CD4-positive, alpha-beta T cell treated with Interleukin-2 at 100 ng/mL for 4 hours (primary cell): Measurements from ENCODE around the gene TENT4B.

Source experiments
- DNase-seq: peaks from one replicate; pipeline ENCODE4 v3.0.0-alpha.2; 2020; ENCODE audit warnings: low spot score

The TENT4B gene

GRCh38 chr16:50271148-50272041, 118.3 kb downstream of the TENT4B start:
- DNase-seq = no peak

- DNase-seq = no peak
Observed at GRCh38 chr16:50272111-50272571, 119.0 kb downstream of the TENT4B start.

DNA sequence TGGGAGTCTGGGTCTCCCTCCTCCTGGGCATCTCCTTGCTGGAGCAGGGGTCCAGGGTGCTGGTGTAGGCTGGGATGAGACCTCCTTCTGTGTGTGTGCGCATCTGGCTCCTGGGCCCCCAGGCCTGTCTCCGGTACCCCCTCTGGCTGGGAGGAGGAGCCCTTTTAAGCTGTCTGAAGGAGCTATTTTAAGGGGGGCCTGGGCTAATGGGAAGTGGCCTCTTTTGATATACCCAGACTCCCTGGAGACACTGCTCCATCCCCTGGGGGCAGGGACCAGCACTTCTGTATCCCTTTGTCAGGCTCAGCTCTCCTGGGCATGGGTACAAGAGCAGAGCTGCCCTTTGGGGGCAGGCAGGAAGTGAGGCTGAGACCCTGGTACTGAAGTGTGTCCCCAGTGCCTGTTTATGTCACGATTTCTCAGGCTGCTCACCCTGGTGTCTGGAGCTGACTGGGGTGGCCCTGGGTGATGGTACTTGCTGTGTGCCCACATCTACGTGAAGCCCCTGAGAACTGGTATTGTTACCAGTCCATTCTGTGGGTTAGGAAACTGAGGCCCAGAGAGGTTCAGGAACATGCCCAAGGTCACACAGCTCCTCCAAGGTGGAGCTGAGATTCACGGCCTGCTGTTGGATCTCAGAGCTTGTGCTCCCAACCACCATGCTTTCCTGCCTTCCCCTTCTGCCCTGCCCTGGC, 119.7 kb downstream of the TENT4B start:
- DNase-seq = no peak

GRCh38 chr16:50273382-50273690, 120.2 kb downstream of the TENT4B start:
- no peak for DNase-seq

DNA sequence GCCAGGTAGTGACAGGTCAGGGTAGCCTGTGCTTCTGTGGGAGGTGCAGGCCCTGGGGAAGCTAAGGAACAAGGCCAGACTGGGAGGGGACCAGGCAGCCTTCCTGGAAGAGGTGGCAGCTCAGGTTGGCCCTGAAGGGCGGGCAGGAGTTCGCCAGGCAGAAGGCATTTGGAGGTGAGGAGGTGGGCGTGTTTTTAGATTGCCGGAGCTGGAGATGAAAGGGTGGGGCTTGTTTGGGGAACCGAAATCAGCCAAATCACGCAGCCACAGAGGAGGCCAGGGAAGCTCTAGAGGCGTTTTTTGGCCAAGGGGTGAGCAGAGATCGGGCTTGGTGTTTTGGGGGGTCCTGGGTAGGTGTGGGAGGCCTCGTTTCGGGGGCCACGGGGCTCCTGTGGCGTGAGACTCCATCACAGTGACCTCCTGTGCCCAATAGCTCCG, 120.8 kb downstream of the TENT4B start:
- DNase-seq = peak; percentile 44

- peak; percentile 60 for DNase-seq
Observed at GRCh38 chr16:50274326-50275097, 121.4 kb downstream of the TENT4B start.

- DNase-seq = no peak
Observed at GRCh38 chr16:50275098-50275415, 122.0 kb downstream of the TENT4B start.

DNA sequence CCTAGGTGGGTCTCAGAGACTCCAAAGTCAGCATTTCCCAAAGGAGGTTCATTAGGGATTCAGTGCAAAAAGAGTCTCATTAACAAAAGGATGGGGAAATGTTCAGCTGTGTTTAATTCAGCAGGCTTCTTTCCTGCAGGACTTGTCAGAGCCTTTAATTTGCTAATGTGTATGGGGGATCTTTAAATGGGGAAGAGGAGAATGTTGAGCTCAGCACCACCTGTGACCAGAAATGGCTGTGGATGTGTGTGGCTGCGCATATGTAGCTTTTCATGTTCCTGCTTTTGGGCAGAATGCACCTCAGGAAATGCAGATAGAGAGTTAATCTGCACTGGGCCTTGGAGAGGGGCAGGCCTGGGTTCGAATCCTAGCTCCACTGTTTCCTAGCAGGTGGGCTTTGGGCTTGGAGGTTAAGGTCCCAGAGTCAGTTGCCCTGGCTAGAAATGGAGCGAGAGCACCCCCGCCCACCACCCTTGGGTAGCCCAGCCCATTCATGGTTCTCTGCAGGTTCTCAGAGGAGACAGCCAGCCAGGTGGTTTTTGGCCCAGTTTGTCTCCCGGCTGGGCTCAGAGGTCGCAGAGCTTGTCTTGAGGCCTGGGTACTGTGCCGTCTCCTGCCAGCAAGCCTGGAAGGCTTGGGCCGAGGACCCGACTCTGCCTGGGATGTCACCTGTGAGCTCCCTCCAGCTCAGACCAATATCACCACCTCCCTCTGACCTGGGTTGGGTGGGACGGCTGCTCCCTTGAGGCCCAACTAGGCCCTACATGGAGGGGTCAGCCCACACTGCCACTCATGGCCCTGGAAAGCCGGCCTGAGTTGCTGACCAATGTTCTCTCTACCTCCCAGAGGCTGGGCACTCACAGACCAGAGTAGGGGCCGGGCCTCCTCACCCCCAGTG, 122.6 kb downstream of the TENT4B start:
- no peak for DNase-seq

- DNase-seq = no peak
Observed at GRCh38 chr16:50276326-50276640, 123.2 kb downstream of the TENT4B start.

DNA sequence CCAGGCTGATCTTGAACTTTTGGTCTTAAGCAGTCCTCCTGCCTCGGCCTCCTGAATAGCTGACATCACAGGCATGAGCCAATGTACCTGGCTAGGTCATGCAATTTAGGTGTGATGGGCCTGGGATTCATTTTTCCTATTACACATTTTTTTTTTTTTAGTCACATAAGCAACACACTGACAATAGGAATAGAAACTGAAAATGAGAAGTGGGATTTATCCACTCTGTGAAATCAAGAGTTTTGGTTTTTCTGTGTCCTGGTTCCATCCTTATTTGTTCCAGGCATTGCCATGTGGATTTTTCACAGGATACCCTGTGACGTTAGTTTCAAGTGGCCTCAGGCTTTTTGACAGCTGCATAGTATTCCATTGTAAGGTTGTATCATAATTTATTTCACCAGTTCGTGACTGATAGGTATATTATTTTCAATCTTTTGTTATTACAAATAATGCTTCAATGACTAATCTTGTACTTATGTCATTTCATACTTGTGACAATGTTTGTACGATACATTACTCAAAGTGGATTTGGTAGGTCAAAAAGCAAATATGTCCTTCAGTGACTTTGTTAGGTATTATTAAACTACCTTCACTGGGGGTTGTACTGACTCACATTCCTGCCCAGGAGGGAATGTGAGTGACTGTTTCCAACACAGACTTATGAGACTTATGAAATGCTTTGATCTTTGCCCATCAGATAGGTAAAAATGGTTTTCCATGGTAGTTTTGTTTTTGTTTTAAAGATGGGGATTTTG, 123.9 kb downstream of the TENT4B start:
- peak; percentile 49 for DNase-seq

GRCh38 chr16:50278251-50278650, 125.1 kb downstream of the TENT4B start:
- no peak for DNase-seq

DNA sequence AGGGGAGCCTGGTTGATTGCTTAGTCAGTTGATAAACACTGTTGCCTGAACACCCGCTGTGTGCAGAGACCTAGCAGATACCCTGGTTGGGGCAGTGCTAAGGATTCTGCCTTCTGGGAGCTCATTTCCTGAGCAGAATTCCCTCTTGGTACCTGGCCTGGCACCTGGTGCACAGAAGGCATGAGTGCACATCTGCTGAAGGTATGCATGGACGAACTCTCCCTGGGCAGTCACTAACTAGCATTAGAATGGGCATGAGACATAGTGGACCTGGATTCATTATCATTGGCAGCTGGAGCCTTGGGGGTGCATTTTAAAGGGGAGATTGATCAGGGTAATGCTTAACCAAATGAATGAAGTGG, 126.4 kb downstream of the TENT4B start:
- DNase-seq = no peak

GRCh38 chr16:50280932-50281331, 127.8 kb downstream of the TENT4B start:
- no peak for DNase-seq
